ENCODE measurements around the gene ERP29. TPM values are rescaled to one million over a fixed set of nuclear protein-coding genes. Genes with fewer than 3 reads are reported as not detected.

Gene ERP29
- total RNA-seq, 2 donors from 2014 or later: 42.5 to 50.8 TPM

- intact Hi-C loops (cut with DNase I): no loop called here
- Histone ChIP-seq H3K27ac (no peak overlapping the region), H3K27me3 (no peaks in the 10 kb centered on the region), H3K4me1 (no peaks in the 10 kb centered on the region), H3K9me3 (no peaks in the 10 kb centered on the region), H3K36me3 (replicated peaks in 1 of 2; ENCODE audit: insufficient read depth in 1 of 2, low read depth in 2 of 2) (no peaks in the 10 kb centered on the region), H3K4me3 (no peak overlapping the region)
- TF ChIP-seq POLR2A (IDR thresholded peaks at IDR 0.05): no peak
- TF ChIP-seq, protein P1, sequence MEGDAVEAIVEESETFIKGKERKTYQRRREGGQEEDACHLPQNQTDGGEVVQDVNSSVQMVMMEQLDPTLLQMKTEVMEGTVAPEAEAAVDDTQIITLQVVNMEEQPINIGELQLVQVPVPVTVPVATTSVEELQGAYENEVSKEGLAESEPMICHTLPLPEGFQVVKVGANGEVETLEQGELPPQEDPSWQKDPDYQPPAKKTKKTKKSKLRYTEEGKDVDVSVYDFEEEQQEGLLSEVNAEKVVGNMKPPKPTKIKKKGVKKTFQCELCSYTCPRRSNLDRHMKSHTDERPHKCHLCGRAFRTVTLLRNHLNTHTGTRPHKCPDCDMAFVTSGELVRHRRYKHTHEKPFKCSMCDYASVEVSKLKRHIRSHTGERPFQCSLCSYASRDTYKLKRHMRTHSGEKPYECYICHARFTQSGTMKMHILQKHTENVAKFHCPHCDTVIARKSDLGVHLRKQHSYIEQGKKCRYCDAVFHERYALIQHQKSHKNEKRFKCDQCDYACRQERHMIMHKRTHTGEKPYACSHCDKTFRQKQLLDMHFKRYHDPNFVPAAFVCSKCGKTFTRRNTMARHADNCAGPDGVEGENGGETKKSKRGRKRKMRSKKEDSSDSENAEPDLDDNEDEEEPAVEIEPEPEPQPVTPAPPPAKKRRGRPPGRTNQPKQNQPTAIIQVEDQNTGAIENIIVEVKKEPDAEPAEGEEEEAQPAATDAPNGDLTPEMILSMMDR (IDR thresholded peaks at IDR 0.05): no peak
- no peak for ATAC-seq
- no peak for DNase-seq
Measured at GRCh38 chr12:112001576-112001975, 11.7 kb upstream of the ERP29 start.

DNA sequence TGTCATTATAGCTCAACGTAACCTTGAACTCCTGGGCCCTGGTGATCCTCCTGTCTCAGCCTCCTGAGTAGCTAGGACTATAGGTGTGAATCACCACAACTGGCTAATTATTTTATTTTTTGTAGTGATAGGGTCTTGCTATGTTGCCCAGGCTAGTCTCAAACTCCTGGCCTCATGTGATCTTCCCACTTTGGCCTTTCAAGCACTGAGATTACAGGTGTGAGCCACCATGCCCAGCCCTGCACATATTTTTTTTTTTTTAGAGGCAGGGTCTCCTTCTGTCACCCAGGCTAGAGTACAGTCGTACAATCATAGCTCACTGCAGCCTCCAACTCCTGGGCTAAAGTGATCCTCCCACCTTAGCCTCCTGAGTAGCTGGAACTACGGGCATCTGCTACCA, 9.2 kb upstream of the ERP29 start:
- 91 to 93% methylated on average over 3 of the region's 3 CpGs for WGBS, 2 donors
- Histone ChIP-seq H3K27me3 (no peaks in the 10 kb centered on the region), H3K4me3 (no peak overlapping the region), H3K4me1 (peaks cover 6% of the 10 kb centered on the region), H3K27ac (no peak overlapping the region), H3K9me3 (no peaks in the 10 kb centered on the region), H3K36me3 (replicated peaks in 1 of 2; ENCODE audit: insufficient read depth in 1 of 2, low read depth in 2 of 2) (no peaks in the 10 kb centered on the region)
- no peak for ATAC-seq
- DNase-seq: no peak
- TF ChIP-seq, protein P1 (IDR thresholded peaks at IDR 0.05): no peak
- TF ChIP-seq POLR2A (IDR thresholded peaks at IDR 0.05): no peak
- intact Hi-C loops (cut with DNase I): no loop called here

DNA sequence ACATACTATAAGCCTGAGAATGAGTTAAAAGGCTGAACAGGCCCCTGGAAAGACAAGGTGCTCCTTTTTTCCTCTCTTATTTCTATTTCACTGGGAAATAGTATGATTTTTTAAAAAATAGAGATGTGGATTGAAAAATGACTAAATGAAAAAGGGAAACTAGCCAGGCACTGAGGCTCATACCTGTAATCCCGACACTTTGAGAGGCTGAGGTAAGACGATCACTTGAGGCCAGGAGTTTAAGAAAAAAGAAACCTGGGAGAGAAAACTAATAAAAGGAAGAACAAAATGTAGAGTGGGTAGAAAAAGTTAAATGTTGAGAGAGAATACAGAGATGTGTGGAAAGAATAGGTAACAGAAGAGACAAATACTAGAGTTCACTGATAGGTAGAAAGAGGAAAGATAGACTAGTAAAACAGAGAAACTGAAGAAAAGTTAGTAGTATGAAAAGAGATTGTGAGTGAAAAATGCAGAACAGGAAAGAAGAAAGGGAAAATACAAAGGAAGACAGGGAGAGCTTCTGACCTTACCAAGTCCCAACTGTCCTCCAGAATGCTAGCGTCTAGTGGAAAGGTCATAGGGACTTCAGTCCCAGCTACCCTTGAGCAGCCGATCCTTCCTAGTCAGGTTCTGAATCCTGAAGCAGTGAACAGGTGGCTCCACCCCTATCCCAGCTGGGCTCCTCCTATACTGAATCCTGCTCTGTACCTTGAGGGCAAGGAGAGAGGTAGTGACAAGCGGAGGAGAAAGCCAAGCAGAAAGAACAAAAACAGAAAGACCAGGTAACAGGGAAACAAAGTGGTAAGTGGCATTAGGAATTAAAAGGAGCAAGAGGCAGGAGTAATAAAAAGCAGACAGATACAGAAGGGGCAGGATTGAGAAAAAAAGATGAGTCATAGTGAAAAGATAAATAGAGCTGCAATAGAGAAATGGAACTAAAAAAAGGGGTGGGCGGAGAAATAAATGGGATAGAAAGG, 7.5 kb upstream of the ERP29 start:
- WGBS, 2 donors: 46 to 61% methylated on average over 6 of the region's 6 CpGs
- TF ChIP-seq POLR2A (IDR thresholded peaks at IDR 0.05): no peak
- TF ChIP-seq, protein P1 (IDR thresholded peaks at IDR 0.05): no peak
- H3K4me1 ChIP-seq: peaks cover 9% of the 10 kb centered on the region
- ATAC-seq (peak; percentile 71), DNase-seq (peak in 3 of 4 donors; percentile 31 to 65 (median 46))
- intact Hi-C loops (cut with DNase I): no loop called here
- H3K36me3 ChIP-seq (replicated peaks in 1 of 2; ENCODE audit: insufficient read depth in 1 of 2, low read depth in 2 of 2): no peaks in the 10 kb centered on the region
- H3K27me3 ChIP-seq: no peaks in the 10 kb centered on the region
- no peaks in the 10 kb centered on the region for H3K9me3 ChIP-seq
- no peak overlapping the region for H3K4me3 ChIP-seq
- H3K27ac ChIP-seq: no peak overlapping the region

DNA sequence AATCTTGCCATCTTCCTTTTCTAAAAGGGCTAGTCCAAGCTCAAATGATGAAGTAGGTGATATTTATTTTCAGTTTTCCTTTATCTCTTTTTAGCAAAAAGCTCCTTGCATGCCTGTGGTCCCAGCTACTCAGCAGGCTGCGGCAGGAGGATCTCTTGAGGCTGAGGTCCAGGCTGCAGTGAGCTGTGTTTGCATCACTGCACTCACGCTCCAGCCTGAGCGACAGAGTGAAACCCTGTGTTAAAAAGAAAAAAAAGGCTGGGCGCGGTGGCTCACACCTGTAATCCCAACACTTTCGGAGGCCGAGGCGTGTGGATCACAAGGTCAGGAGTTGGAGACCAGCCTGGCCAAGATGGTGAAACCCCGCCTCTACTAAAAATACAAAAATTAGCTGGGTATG, 5.3 kb upstream of the ERP29 start:
- no peak overlapping the region for H3K4me3 ChIP-seq
- intact Hi-C loops (cut with DNase I): no loop called here
- 85 to 96% methylated on average over 9 of the region's 9 CpGs for WGBS, 2 donors
- H3K36me3 ChIP-seq (replicated peaks in 1 of 2; ENCODE audit: insufficient read depth in 1 of 2, low read depth in 2 of 2): no peaks in the 10 kb centered on the region
- peaks cover 23% of the 10 kb centered on the region for H3K4me1 ChIP-seq
- DNase-seq (no peak), ATAC-seq (no peak)
- TF ChIP-seq, protein P1 (IDR thresholded peaks at IDR 0.05): no peak
- no peak for TF ChIP-seq POLR2A (IDR thresholded peaks at IDR 0.05)
- H3K27ac ChIP-seq: no peak overlapping the region
- H3K27me3 ChIP-seq: no peaks in the 10 kb centered on the region
- no peaks in the 10 kb centered on the region for H3K9me3 ChIP-seq
